Psoas muscle (tissue), 8 donors: ENCODE data around the gene PRPF39. TPM values are rescaled to one million over a fixed set of nuclear protein-coding genes. Genes with fewer than 3 reads are reported as not detected.

Experiments used
- ATAC-seq, 4 donors: fragments of 200-7000 bp; cut with Tn5 transposase; one replicate each; pipeline ENCODE4 v1.9.1; 2020; ENCODE audit warnings: moderate library complexity in 3 of 4, mild to moderate bottlenecking in 2 of 4
- DNase-seq, 2 donors: peaks; one replicate each; pipeline ENCODE4 v3.0.0-alpha.2; 2020
- H3K27ac ChIP-seq: fragments of 200-600 bp; one replicate; pipeline ENCODE4 v1.8.0; 2022
- H3K27me3 ChIP-seq, 3 donors: fragments of 200-600 bp in 1 of 3; one replicate each; pipeline versions ENCODE4 v1.6.1 to v1.8.0; 2013 to 2022; ENCODE audit warnings: low read length in 2 of 3, mild to moderate bottlenecking in 2 of 3, moderate library complexity in 1 of 3; ENCODE audit not compliant: insufficient read depth in 3 of 3
- H3K36me3 ChIP-seq, 2 donors: fragments of 200-600 bp in 1 of 2; one replicate each; pipeline versions ENCODE4 v1.6.1 to v1.8.0; 2013 to 2022; ENCODE audit warnings: low read depth in 1 of 2, mild to moderate bottlenecking in 1 of 2, moderate library complexity in 1 of 2; ENCODE audit not compliant: insufficient read depth in 1 of 2
- H3K4me1 ChIP-seq: fragments of 200-600 bp; one replicate; pipeline ENCODE4 v1.8.0; 2022
- H3K4me3 ChIP-seq: fragments of 200-600 bp; one replicate; pipeline ENCODE4 v1.8.0; 2022; ENCODE audit warnings: mild to moderate bottlenecking
- H3K9me3 ChIP-seq: fragments of 200-600 bp; one replicate; pipeline ENCODE4 v1.8.0; 2022
- WGBS, 3 donors: extraction: QIAGEN DNeasy Blood & Tissue Kit; methylation state at CpG; one replicate each; pipeline versions ENCODE4 v1.1.6 to v1.1.7; 2013; 5-methylcytosine and 5-hydroxymethylcytosine counted together
- intact Hi-C, 2 donors: fragments of 100-400 bp; cut with DNase I; formaldehyde crosslinking; loops; one replicate each; pipeline versions ENCODE4 v1.11.0 to v1.14.2; 2022
- polyA plus RNA-seq, 3 donors: library from polyadenylated mRNA; stranded (reverse); fragments of 200-250 nt; gene quantifications; one replicate each; pipeline ENCODE4 v1.2.3, GENCODE V29; 2013
- total RNA-seq, 4 donors: library from RNA; stranded (reverse); fragmentation: NEBNext Ultra II Directional in 2 of 4; extraction: Animal tissue kit (Norgen Biotek cat#: 25700) in 2 of 4; gene quantifications; one replicate each; pipeline versions ENCODE4 v1.2.1 to v1.2.4, GENCODE V29; 2021 to 2023
- TF ChIP-seq, protein P1 (sequence below): fragments of 200-600 bp; IDR thresholded peaks from one replicate; pipeline ENCODE4 v1.8.0; 2022; ENCODE audit warnings: antibody characterized with exemption
- donor health status: healthy with polysubstance abuse.
- donor health status: DM: no; HTN: no; CAD: no; lungs with moderate emphysema.
- donor health status: Bipolar disorder and iron deficiency.
- donor health status: healthy.
- donor health status: DM: yes; HTN: yes; CAD: no.
- donor health status: DM: no; HTN: no; CAD: no.
- donor health status: DM: no; HTN: no; CAD: no.
- donor health status: DM: yes; HTN: yes; CAD: no.

Gene PRPF39
- total and polyA plus RNA-seq, 7 donors = 10.1 to 32.4 (median 18.2) TPM

- intact Hi-C loops = no loop called here
- no peak for ATAC-seq
- Histone ChIP-seq H3K4me3 (no peak overlapping the region), H3K27ac (no peak overlapping the region), H3K27me3 (no peaks in the 10 kb centered on the region), H3K36me3 (no peaks in the 10 kb centered on the region), H3K4me1 (no peaks in the 10 kb centered on the region), H3K9me3 (no peaks in the 10 kb centered on the region)
- TF ChIP-seq, protein P1, sequence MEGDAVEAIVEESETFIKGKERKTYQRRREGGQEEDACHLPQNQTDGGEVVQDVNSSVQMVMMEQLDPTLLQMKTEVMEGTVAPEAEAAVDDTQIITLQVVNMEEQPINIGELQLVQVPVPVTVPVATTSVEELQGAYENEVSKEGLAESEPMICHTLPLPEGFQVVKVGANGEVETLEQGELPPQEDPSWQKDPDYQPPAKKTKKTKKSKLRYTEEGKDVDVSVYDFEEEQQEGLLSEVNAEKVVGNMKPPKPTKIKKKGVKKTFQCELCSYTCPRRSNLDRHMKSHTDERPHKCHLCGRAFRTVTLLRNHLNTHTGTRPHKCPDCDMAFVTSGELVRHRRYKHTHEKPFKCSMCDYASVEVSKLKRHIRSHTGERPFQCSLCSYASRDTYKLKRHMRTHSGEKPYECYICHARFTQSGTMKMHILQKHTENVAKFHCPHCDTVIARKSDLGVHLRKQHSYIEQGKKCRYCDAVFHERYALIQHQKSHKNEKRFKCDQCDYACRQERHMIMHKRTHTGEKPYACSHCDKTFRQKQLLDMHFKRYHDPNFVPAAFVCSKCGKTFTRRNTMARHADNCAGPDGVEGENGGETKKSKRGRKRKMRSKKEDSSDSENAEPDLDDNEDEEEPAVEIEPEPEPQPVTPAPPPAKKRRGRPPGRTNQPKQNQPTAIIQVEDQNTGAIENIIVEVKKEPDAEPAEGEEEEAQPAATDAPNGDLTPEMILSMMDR = no peak
- WGBS, 3 donors = 97 to 98% (median 97%) methylated on average over 4 of the region's 4 CpGs
- no peak for DNase-seq
Observed at GRCh38 chr14:45150386-45150890, 66.5 kb downstream of the PRPF39 start.

- intact Hi-C loops = no loop called here
- Histone ChIP-seq H3K36me3 (no peaks in the 10 kb centered on the region), H3K4me3 (no peak overlapping the region), H3K27me3 (no peaks in the 10 kb centered on the region), H3K4me1 (no peaks in the 10 kb centered on the region), H3K9me3 (no peaks in the 10 kb centered on the region), H3K27ac (no peak overlapping the region)
- DNase-seq (no peak), ATAC-seq (no peak)
- TF ChIP-seq, protein P1 = no peak
Observed at GRCh38 chr14:45156067-45156466, 72.2 kb downstream of the PRPF39 start.

Other genes starting within 250 kb of the PRPF39 start
- 10 to 100 TPM; 10.4 to 15.5 (median 13.0) TPM for gene KLHL28, start 122.2 kb upstream of the PRPF39 start, total RNA-seq
- gene KLHL28, start 122.2 kb upstream of the PRPF39 start, polyA plus RNA-seq = 10 to 100 TPM in 1 of 3 donors, 1 to 10 TPM in 2; 3.3 to 12.2 (median 4.5) TPM
- gene TOGARAM1, start 121.9 kb upstream of the PRPF39 start, total RNA-seq = 10 to 100 TPM in 3 of 4 donors, 1 to 10 TPM in 1; 9.1 to 16.0 (median 11.5) TPM
- gene TOGARAM1, start 121.9 kb upstream of the PRPF39 start, polyA plus RNA-seq = 1 to 10 TPM; 5.1 to 8.7 (median 5.9) TPM
- gene FKBP3, start 50.4 kb downstream of the PRPF39 start, total RNA-seq = 100 to 1,000 TPM; 169 to 202 (median 185) TPM
- 100 to 1,000 TPM; 132 to 346 (median 260) TPM for gene FKBP3, start 50.4 kb downstream of the PRPF39 start, polyA plus RNA-seq
- 1 to 10 TPM; 1.5 to 2.4 (median 1.9) TPM for gene FANCM, start 51.8 kb downstream of the PRPF39 start, total RNA-seq
- gene FANCM, start 51.8 kb downstream of the PRPF39 start, polyA plus RNA-seq = 1 to 10 TPM; 1.0 to 2.2 (median 1.7) TPM
- gene MIS18BP1, start 169.1 kb downstream of the PRPF39 start, total RNA-seq = 1 to 10 TPM; 2.0 to 5.1 (median 3.2) TPM
- 1 to 10 TPM; 1.5 to 3.3 (median 2.3) TPM for gene MIS18BP1, start 169.1 kb downstream of the PRPF39 start, polyA plus RNA-seq